ENCODE results near the gene SLCO4A1. TPM values are rescaled to one million over a fixed set of nuclear protein-coding genes. Genes with fewer than 3 reads are reported as not detected.

The SLCO4A1 gene
- total and polyA plus RNA-seq, 2 donors (not counting 1 experiment from before 2014, with no cell fraction given) = 0.50 TPM; not detected in 1

- no peak overlapping the region for H3K27ac ChIP-seq (ENCODE audit: insufficient read depth, low read length)
- TF ChIP-seq EZH2 (IDR thresholded peaks at IDR 0.05; ENCODE audit: low read length, missing control alignments) = no peak
- TF ChIP-seq CTCF (conservative IDR thresholded peaks at IDR 0.05 in 1 of 2, IDR thresholded peaks at IDR 0.05 in 1 of 2; ENCODE audit: low read depth in 1 of 2, low read length in 2 of 2) = no peak
- no peak overlapping the region for H2AFZ ChIP-seq (ENCODE audit: low read length)
- H4K20me1 ChIP-seq (ENCODE audit: control insufficient read depth, extremely low read depth, insufficient read depth, low read length) = no peaks in the 10 kb centered on the region
- H3K4me1 ChIP-seq (ENCODE audit: control insufficient read depth, extremely low read depth, insufficient read depth, low read length) = peaks cover 15% of the 10 kb centered on the region
- H3K4me3 ChIP-seq (replicated peaks in 1 of 4; ENCODE audit: control extremely low read depth in 1 of 4, insufficient read depth in 1 of 4, low read depth in 3 of 4, low read length in 4 of 4) = no peak overlapping the region
- peaks cover 15% of the 10 kb centered on the region for H3K79me2 ChIP-seq (ENCODE audit: control insufficient read depth, insufficient read depth, low read length)
- H3K27me3 ChIP-seq (ENCODE audit: control insufficient read depth, insufficient read depth, low read length) = peaks cover 20% of the 10 kb centered on the region
- H3K9me3 ChIP-seq (ENCODE audit: control insufficient read depth, insufficient read depth, low read depth, low read length) = no peaks in the 10 kb centered on the region
- no peak for DNase-seq (ENCODE audit: low read depth in 2 of 2)
- no peaks in the 10 kb centered on the region for H3K36me3 ChIP-seq (ENCODE audit: control insufficient read depth, insufficient read depth, low read length)
- H3K9ac ChIP-seq (ENCODE audit: insufficient read depth, low read length) = no peak overlapping the region
- H3K4me2 ChIP-seq (ENCODE audit: extremely low read depth, insufficient read depth, low read length) = no peak overlapping the region
These were observed 64.0 kb downstream of the SLCO4A1 start for GRCh38 chr20:62706344-62706743.

- Histone ChIP-seq H3K4me2 (ENCODE audit: extremely low read depth, insufficient read depth, low read length) (no peak overlapping the region), H4K20me1 (ENCODE audit: control insufficient read depth, extremely low read depth, insufficient read depth, low read length) (no peaks in the 10 kb centered on the region), H3K36me3 (ENCODE audit: control insufficient read depth, insufficient read depth, low read length) (no peaks in the 10 kb centered on the region), H3K79me2 (ENCODE audit: control insufficient read depth, insufficient read depth, low read length) (peaks cover 17% of the 10 kb centered on the region), H3K9me3 (ENCODE audit: control insufficient read depth, insufficient read depth, low read depth, low read length) (no peaks in the 10 kb centered on the region), H3K4me1 (ENCODE audit: control insufficient read depth, extremely low read depth, insufficient read depth, low read length) (peaks cover 15% of the 10 kb centered on the region), H3K27me3 (ENCODE audit: control insufficient read depth, insufficient read depth, low read length) (peaks cover 20% of the 10 kb centered on the region), H3K9ac (ENCODE audit: insufficient read depth, low read length) (no peak overlapping the region), H2AFZ (ENCODE audit: low read length) (no peak overlapping the region), H3K27ac (ENCODE audit: insufficient read depth, low read length) (no peak overlapping the region), H3K4me3 (replicated peaks in 1 of 4; ENCODE audit: control extremely low read depth in 1 of 4, insufficient read depth in 1 of 4, low read depth in 3 of 4, low read length in 4 of 4) (no peak overlapping the region)
- no peak for TF ChIP-seq CTCF (conservative IDR thresholded peaks at IDR 0.05 in 1 of 2, IDR thresholded peaks at IDR 0.05 in 1 of 2; ENCODE audit: low read depth in 1 of 2, low read length in 2 of 2)
- TF ChIP-seq EZH2 (IDR thresholded peaks at IDR 0.05; ENCODE audit: low read length, missing control alignments) = no peak
- no peak for DNase-seq (ENCODE audit: low read depth in 2 of 2)
These were observed 64.6 kb downstream of the SLCO4A1 start for GRCh38 chr20:62706857-62707256.

- Histone ChIP-seq H3K9me3 (ENCODE audit: control insufficient read depth, insufficient read depth, low read depth, low read length) (no peaks in the 10 kb centered on the region), H3K79me2 (ENCODE audit: control insufficient read depth, insufficient read depth, low read length) (peaks cover 19% of the 10 kb centered on the region), H3K4me2 (ENCODE audit: extremely low read depth, insufficient read depth, low read length) (no peak overlapping the region), H3K4me1 (ENCODE audit: control insufficient read depth, extremely low read depth, insufficient read depth, low read length) (peaks cover 15% of the 10 kb centered on the region), H4K20me1 (ENCODE audit: control insufficient read depth, extremely low read depth, insufficient read depth, low read length) (no peaks in the 10 kb centered on the region), H3K36me3 (ENCODE audit: control insufficient read depth, insufficient read depth, low read length) (no peaks in the 10 kb centered on the region), H2AFZ (ENCODE audit: low read length) (no peak overlapping the region), H3K4me3 (replicated peaks in 1 of 4; ENCODE audit: control extremely low read depth in 1 of 4, insufficient read depth in 1 of 4, low read depth in 3 of 4, low read length in 4 of 4) (no peak overlapping the region), H3K9ac (ENCODE audit: insufficient read depth, low read length) (no peak overlapping the region), H3K27ac (ENCODE audit: insufficient read depth, low read length) (no peak overlapping the region), H3K27me3 (ENCODE audit: control insufficient read depth, insufficient read depth, low read length) (peaks cover 20% of the 10 kb centered on the region)
- DNase-seq (ENCODE audit: low read depth in 2 of 2) = no peak
- no peak for TF ChIP-seq CTCF (conservative IDR thresholded peaks at IDR 0.05 in 1 of 2, IDR thresholded peaks at IDR 0.05 in 1 of 2; ENCODE audit: low read depth in 1 of 2, low read length in 2 of 2)
These were observed 65.1 kb downstream of the SLCO4A1 start for GRCh38 chr20:62707276-62707920.

Data from fibroblast of lung (primary cell).